ENCODE measurements around the gene HDLBP. TPM values are rescaled to one million over a fixed set of nuclear protein-coding genes. Genes with fewer than 3 reads are reported as not detected.

Gene HDLBP
- total and polyA plus RNA-seq, 3 donors from 2014 or later, result 600 to 790 (median 648) TPM

- TF ChIP-seq CTCF (IDR thresholded peaks at IDR 0.05) (no peak), POLR2A (IDR thresholded peaks at IDR 0.05) (no peak)
- DNase-seq, result no peak
These were observed 42.1 kb downstream of the HDLBP start for GRCh38 chr2:241273210-241274020.

GRCh38 chr2:241272303-241273209 is 42.9 kb downstream of the HDLBP start:
- Histone ChIP-seq H3K4me1 (peaks cover 10% of the 10 kb centered on the region), H3K36me3 (ENCODE audit: low read depth, missing control alignments) (no peaks in the 10 kb centered on the region), H3K27ac (peak overlapping the region; percentile 79 to 93), H3K9me3 (no peaks in the 10 kb centered on the region), H3K27me3 (no peaks in the 10 kb centered on the region), H3K4me3 (peak overlapping the region; percentile 76 to 83)
- 0 to 1% methylated on average over 12 to 29 of the region's 102 CpGs for WGBS, 2 donors
- TF ChIP-seq POLR2A (IDR thresholded peaks at IDR 0.05) (no peak), CTCF (IDR thresholded peaks at IDR 0.05) (no peak)
- peak; percentile 62 for DNase-seq
- intact Hi-C loops (cut with DNase I; ENCODE audit: low total_unique reads), result loop anchor here (2.0 kb wide), 1 partner anchor 42 kb away; the partner anchor contains the start of genes HDLBP and SEPTIN2

More at GRCh38 chr2:241273210-241274020, 42.1 kb downstream of the HDLBP start:
- Histone ChIP-seq H3K36me3 (ENCODE audit: low read depth, missing control alignments) (no peaks in the 10 kb centered on the region), H3K27ac (peak overlapping the region in 1 of 2 donors; percentile 93), H3K4me3 (peak overlapping the region; percentile 76 to 83), H3K9me3 (no peaks in the 10 kb centered on the region), H3K27me3 (no peaks in the 10 kb centered on the region), H3K4me1 (peaks cover 10% of the 10 kb centered on the region)
- intact Hi-C loops (cut with DNase I; ENCODE audit: low total_unique reads), result loop anchor here (2.0 kb wide), 1 partner anchor 41 kb away; the partner anchor contains the start of genes HDLBP and SEPTIN2
- 42 to 48% methylated on average over 21 of the region's 21 CpGs for WGBS, 2 donors

- Histone ChIP-seq H3K4me3 (peak overlapping the region; percentile 76 to 83), H3K4me1 (peaks cover 10% of the 10 kb centered on the region), H3K36me3 (ENCODE audit: low read depth, missing control alignments) (no peaks in the 10 kb centered on the region), H3K9me3 (no peaks in the 10 kb centered on the region), H3K27ac (peak overlapping the region; percentile 79 to 93), H3K27me3 (no peaks in the 10 kb centered on the region)
- intact Hi-C loops (cut with DNase I; ENCODE audit: low total_unique reads), result loop anchor here (2.0 kb wide), 1 partner anchor 43 kb away; the partner anchor contains the start of genes HDLBP and SEPTIN2
- 0 to 2% methylated on average over 14 to 34 of the region's 37 CpGs for WGBS, 2 donors
- DNase-seq, result peak; percentile 93
- TF ChIP-seq CTCF (IDR thresholded peaks at IDR 0.05), result no peak
- no peak for TF ChIP-seq POLR2A (IDR thresholded peaks at IDR 0.05)
These were observed 43.7 kb downstream of the HDLBP start for GRCh38 chr2:241271706-241272302.

GRCh38 chr2:241270531-241270930 is 44.9 kb downstream of the HDLBP start:
- Histone ChIP-seq H3K36me3 (ENCODE audit: low read depth, missing control alignments) (no peaks in the 10 kb centered on the region), H3K27ac (no peak overlapping the region), H3K4me3 (no peak overlapping the region), H3K9me3 (no peaks in the 10 kb centered on the region), H3K4me1 (peaks cover 10% of the 10 kb centered on the region), H3K27me3 (no peaks in the 10 kb centered on the region)
- TF ChIP-seq CTCF (IDR thresholded peaks at IDR 0.05) (no peak), POLR2A (IDR thresholded peaks at IDR 0.05) (no peak)
- DNase-seq, result no peak
- 48 to 51% methylated on average over 3 to 5 of the region's 5 CpGs for WGBS, 2 donors
- intact Hi-C loops (cut with DNase I; ENCODE audit: low total_unique reads), result no loop called here

Data from testis (tissue), 3 donors.